ENCODE data around the gene INO80C. TPM values are rescaled to one million over a fixed set of nuclear protein-coding genes. Genes with fewer than 3 reads are reported as not detected.

INO80C gene, protein sequence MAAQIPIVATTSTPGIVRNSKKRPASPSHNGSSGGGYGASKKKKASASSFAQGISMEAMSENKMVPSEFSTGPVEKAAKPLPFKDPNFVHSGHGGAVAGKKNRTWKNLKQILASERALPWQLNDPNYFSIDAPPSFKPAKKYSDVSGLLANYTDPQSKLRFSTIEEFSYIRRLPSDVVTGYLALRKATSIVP
- total RNA-seq (2022; extraction: Qiagen RNA extraction), result 22.3 to 25.9 TPM (median 24.9 TPM) in 5 replicates

DNA sequence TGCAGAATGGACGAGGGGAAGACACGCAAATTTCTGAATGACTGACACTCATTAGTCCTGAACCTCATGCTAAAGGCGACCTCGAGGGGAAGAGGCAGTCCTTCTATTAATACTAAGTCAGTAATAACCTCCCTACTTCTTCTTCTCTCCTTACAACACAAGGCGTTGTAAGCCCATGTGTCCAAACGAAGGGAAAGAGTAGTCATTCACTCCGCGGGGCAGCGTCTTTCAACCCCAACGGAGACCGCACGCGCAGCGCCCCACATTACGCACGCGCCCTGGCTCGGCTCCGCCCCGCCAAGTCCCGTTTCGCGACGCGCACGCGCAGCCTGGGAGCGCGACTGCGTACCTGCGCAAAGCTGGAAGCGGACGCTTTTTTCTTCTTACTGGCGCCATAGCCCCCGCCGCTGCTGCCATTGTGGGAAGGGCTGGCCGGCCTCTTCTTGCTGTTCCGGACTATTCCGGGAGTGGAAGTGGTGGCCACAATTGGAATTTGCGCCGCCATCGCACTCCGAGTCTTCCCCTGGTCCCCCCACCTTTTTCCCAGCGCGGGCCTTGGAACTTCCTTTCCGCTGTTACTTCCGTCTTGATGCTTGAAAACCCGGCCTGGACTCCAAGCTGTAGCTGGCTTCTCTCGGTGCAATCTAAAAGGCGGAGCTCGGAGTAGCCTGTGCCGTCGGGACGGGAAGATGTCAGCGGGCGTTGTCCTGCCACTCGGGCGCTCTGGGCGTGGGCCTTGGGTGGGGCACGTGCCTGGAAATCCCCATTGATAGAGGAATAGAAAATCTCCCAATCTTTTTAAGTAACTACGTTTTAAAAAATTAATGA is at the start of gene INO80C:
INO80C (minus strand) TSS at position 591 of the 828 bp plus-strand sequence; CDS start at position 505, 86 bp downstream.

Other genes with a start within 250 kb of the INO80C start
- gene ZSCAN30, start 207.7 kb downstream of the INO80C start, total RNA-seq (2022; extraction: Qiagen RNA extraction), result 0.67 to 0.88 TPM (median 0.84 TPM) in 5 replicates
- gene ZNF24, start 153.5 kb downstream of the INO80C start, total RNA-seq (2022; extraction: Qiagen RNA extraction), result 10.4 to 12.2 TPM (median 11.1 TPM) in 5 replicates
- gene ZNF396, start 120.6 kb downstream of the INO80C start, total RNA-seq (2022; extraction: Qiagen RNA extraction), result 0.54 to 0.89 TPM (median 0.60 TPM) in 5 replicates
- 64.2 to 97.7 TPM (median 77.1 TPM) in 5 replicates for gene GALNT1, start 83.8 kb upstream of the INO80C start, total RNA-seq (2022; extraction: Qiagen RNA extraction)

Measured in A549 treated with AZD2906 at 1 μM for 4 hours (cell line).